ENCODE data around the gene XYLT1.

DNA sequence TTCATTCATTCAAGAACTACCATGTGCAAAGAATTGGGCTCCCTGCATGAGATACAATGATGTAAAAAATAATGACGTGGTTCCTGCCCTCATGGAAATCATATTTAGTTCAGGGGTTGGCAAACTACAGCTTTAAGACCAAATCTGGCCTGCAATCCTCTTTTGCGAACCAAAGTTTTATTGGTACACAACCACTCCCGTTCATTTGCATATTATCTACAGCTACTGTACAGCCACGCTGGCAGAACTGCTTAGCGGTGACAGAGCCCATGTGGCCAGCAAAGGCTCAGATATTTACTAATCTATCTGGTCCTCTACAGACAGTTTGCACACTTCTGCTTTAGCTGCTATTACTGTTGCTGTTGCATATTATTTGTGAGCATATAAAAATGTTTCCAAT lies 167.7 kb downstream of the XYLT1 start:
- TF ChIP-seq, protein P1, sequence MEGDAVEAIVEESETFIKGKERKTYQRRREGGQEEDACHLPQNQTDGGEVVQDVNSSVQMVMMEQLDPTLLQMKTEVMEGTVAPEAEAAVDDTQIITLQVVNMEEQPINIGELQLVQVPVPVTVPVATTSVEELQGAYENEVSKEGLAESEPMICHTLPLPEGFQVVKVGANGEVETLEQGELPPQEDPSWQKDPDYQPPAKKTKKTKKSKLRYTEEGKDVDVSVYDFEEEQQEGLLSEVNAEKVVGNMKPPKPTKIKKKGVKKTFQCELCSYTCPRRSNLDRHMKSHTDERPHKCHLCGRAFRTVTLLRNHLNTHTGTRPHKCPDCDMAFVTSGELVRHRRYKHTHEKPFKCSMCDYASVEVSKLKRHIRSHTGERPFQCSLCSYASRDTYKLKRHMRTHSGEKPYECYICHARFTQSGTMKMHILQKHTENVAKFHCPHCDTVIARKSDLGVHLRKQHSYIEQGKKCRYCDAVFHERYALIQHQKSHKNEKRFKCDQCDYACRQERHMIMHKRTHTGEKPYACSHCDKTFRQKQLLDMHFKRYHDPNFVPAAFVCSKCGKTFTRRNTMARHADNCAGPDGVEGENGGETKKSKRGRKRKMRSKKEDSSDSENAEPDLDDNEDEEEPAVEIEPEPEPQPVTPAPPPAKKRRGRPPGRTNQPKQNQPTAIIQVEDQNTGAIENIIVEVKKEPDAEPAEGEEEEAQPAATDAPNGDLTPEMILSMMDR (conservative IDR thresholded peaks at IDR 0.05) = no peak
- no peak for TF ChIP-seq EZH2 (IDR thresholded peaks at IDR 0.05; ENCODE audit: low read depth)

Measured in PC-9 (cell line).